HCT116 (cell line): ENCODE data around the gene TEKT5. TPM values are rescaled to one million over a fixed set of nuclear protein-coding genes. Genes with fewer than 3 reads are reported as not detected.

Experiments
- ATAC-seq: fragments of 200-7000 bp; cut with Tn5 transposase; 2 replicates; pipeline ENCODE4 v1.9.1; 2020; ENCODE audit warnings: mild to moderate bottlenecking, moderate library complexity
- BruUV-seq: library from RNA; stranded (reverse); fragments of 400-500 nt; replicated peaks from 2 replicates; lab custom pipeline; 2021; lab: Mats Ljungman, UMichigan
- CTCF ChIA-PET: fragments of 300-600 bp; sonication (Branson Sonifier 250); formaldehyde crosslinking; loops from one replicate; lab custom pipeline; 2021; ENCODE audit warnings: antibody characterized with exemption; lab: Charles Lee
- POLR2A ChIA-PET: fragments of 300-600, 350-600 bp; sonication (Branson Sonifier 250); formaldehyde crosslinking; loops from one replicate; lab custom pipeline; 2021; ENCODE audit warnings: antibody characterized with exemption; lab: Charles Lee
- RAD21 ChIA-PET, 2 experiments: fragments of 300-600 bp; sonication (Branson Sonifier 250); formaldehyde crosslinking; loops; one replicate each; lab custom pipeline; 2023; ENCODE audit warnings: low total read pairs in 2 of 2; ENCODE audit not compliant: uncharacterized antibody in 2 of 2, unreplicated experiment in 2 of 2, low non-redundant PET in 1 of 2; lab: Charles Lee
- DNase-seq: peaks from one replicate; pipeline ENCODE4 v3.0.0-alpha.2; 2010; ENCODE audit warnings: low read depth, low spot score
- H2AFZ ChIP-seq: fragments of 200-600 bp; shearing (Covaris generic), sonication (generic); 2 replicates; pipeline ENCODE4 v1.6.1; 2017; ENCODE audit warnings: low read depth, mixed run types, mixed read lengths, antibody characterized with exemption, low read length; ENCODE audit not compliant: poor library complexity, severe bottlenecking
- H3K27ac ChIP-seq: 2 replicates; pipeline ENCODE4 v1.5.1; 2012; ENCODE audit warnings: low read depth, low read length
- H3K27me3 ChIP-seq: fragments of 200-600 bp; sonication (generic); 2 replicates; pipeline ENCODE4 v1.6.1; 2016; ENCODE audit warnings: mixed run types, low read length, mixed read lengths; ENCODE audit not compliant: insufficient read depth
- H3K36me3 ChIP-seq, 2 experiments: fragments of 200-500 bp in 1 of 2; fragments of 200-600 bp in 1 of 2; sonication (Bioruptor generic) in 1 of 2; sonication (generic) in 1 of 2; 2 replicates each; pipeline versions ENCODE4 v1.5.1 to v1.6.1; 2014 to 2016; ENCODE audit warnings: low read length in 2 of 2, inconsistent platforms in 1 of 2, mixed read lengths in 1 of 2, mixed run types in 1 of 2; ENCODE audit not compliant: insufficient read depth in 2 of 2, control insufficient read depth in 1 of 2
- H3K4me1 ChIP-seq, 2 experiments: fragments of 200-600 bp in 1 of 2; sonication (generic) in 1 of 2; 2 replicates each; pipeline versions ENCODE4 v1.5.1 to v1.6.1; 2012 to 2017; ENCODE audit warnings: low read length in 2 of 2, inconsistent platforms in 1 of 2, mild to moderate bottlenecking in 1 of 2, mixed read lengths in 1 of 2, mixed run types in 1 of 2, moderate library complexity in 1 of 2; ENCODE audit not compliant: insufficient read depth in 2 of 2, control insufficient read depth in 1 of 2
- H3K4me2 ChIP-seq: fragments of 200-600 bp; sonication (generic); 2 replicates; pipeline ENCODE4 v1.6.1; 2017; ENCODE audit warnings: mixed run types, low read length, mixed read lengths
- H3K4me3 ChIP-seq, 2 experiments: fragments of 200-600 bp in 1 of 2; sonication (generic) in 1 of 2; replicated peaks in 1 of 2; 2 replicates each; pipeline ENCODE4 v1.5.1; 2011 to 2016; ENCODE audit warnings: low read length in 2 of 2, control low read depth in 1 of 2, low read depth in 1 of 2, mild to moderate bottlenecking in 1 of 2, mixed read lengths in 1 of 2, mixed run types in 1 of 2
- H3K79me2 ChIP-seq: fragments of 200-600 bp; sonication (generic); 2 replicates; pipeline ENCODE4 v1.6.1; 2017; ENCODE audit warnings: mild to moderate bottlenecking, mixed run types, low read length, moderate library complexity, mixed read lengths; ENCODE audit not compliant: insufficient read depth
- H3K9ac ChIP-seq: fragments of 200-600 bp; sonication (generic); 2 replicates; pipeline ENCODE4 v1.6.1; 2016; ENCODE audit warnings: low read length, mixed read lengths
- H3K9me2 ChIP-seq: fragments of 200-600 bp; sonication (generic), shearing (Covaris generic); 2 replicates; pipeline ENCODE4 v1.6.1; 2017; ENCODE audit warnings: mixed run types, mild to moderate bottlenecking, moderate library complexity; ENCODE audit not compliant: insufficient read depth
- H3K9me3 ChIP-seq, 2 experiments: fragments of 200-500 bp in 1 of 2; fragments of 200-600 bp in 1 of 2; sonication (Bioruptor generic) in 1 of 2; sonication (generic) in 1 of 2; 2 replicates each; pipeline ENCODE4 v1.6.1; 2014 to 2017; ENCODE audit warnings: low read length in 2 of 2, mixed read lengths in 2 of 2, inconsistent platforms in 1 of 2, low read depth in 1 of 2, mild to moderate bottlenecking in 1 of 2, mixed run types in 1 of 2, moderate library complexity in 1 of 2; ENCODE audit not compliant: control insufficient read depth in 1 of 2, insufficient read depth in 1 of 2
- H4K20me1 ChIP-seq: fragments of 200-600 bp; sonication (generic), shearing (Covaris generic); 2 replicates; pipeline ENCODE4 v1.6.1; 2017; ENCODE audit warnings: mixed run types, mild to moderate bottlenecking, moderate library complexity; ENCODE audit not compliant: insufficient read depth
- ATF3 ChIP-seq: IDR thresholded peaks from 2 replicates; pipeline ENCODE4 v1.6.1; 2012
- CEBPB ChIP-seq: IDR thresholded peaks from 2 replicates; pipeline ENCODE4 v1.6.1; 2012; ENCODE audit warnings: low read depth
- CTCF ChIP-seq, 3 experiments: fragments of 200-600 bp in 1 of 3; sonication (generic) in 1 of 3; IDR thresholded peaks in 2 of 3; conservative IDR thresholded peaks in 1 of 3; 2 replicates each; pipeline ENCODE4 v1.5.1; 2012 to 2017; ENCODE audit warnings: low read depth in 2 of 3, low read length in 2 of 3, antibody characterized with exemption in 1 of 3, borderline replicate concordance in 1 of 3, control low read depth in 1 of 3, mild to moderate bottlenecking in 1 of 3, mixed read lengths in 1 of 3, mixed run types in 1 of 3, moderate library complexity in 1 of 3; ENCODE audit not compliant: insufficient read depth in 1 of 3
- EZH2 ChIP-seq: fragments of 200-600 bp; sonication (generic); IDR thresholded peaks from 2 replicates; pipeline ENCODE4 v1.6.1; 2017; ENCODE audit warnings: antibody characterized with exemption, mixed run types
- POLR2AphosphoS5 ChIP-seq: IDR thresholded peaks from 2 replicates; pipeline ENCODE4 v1.6.1; 2011; ENCODE audit warnings: mild to moderate bottlenecking, low read depth, low read length, moderate library complexity
- SRF ChIP-seq: IDR thresholded peaks from 2 replicates; pipeline ENCODE4 v1.6.1; 2012; ENCODE audit warnings: low read depth
- YY1 ChIP-seq: IDR thresholded peaks from 2 replicates; pipeline ENCODE4 v1.6.1; 2011; ENCODE audit warnings: low read length, low read depth, moderate library complexity, mild to moderate bottlenecking; ENCODE audit not compliant: insufficient replicate concordance; ENCODE audit errors: extremely low read depth
- ZBTB33 ChIP-seq: IDR thresholded peaks from 2 replicates; pipeline ENCODE4 v1.6.1; 2011; ENCODE audit warnings: mild to moderate bottlenecking, low read length, moderate library complexity; ENCODE audit not compliant: insufficient replicate concordance; ENCODE audit errors: extremely low read depth
- ZFX ChIP-seq: fragments of 450-650 bp; IDR thresholded peaks from 2 replicates; pipeline ENCODE4 v1.6.1; 2017
- intact Hi-C: fragments of 100-400 bp; cut with micrococcal nuclease; formaldehyde crosslinking; loops from 2 replicates; pipeline ENCODE4 v1.10.0; 2022
- total RNA-seq: library from RNA; stranded (reverse); gene quantifications from one replicate; pipeline ENCODE4 v1.2.1, GENCODE V29; 2021; ENCODE audit not compliant: unreplicated experiment

Gene TEKT5
- total RNA-seq, 1 experiment from 2014 or later = 0.37 TPM

GRCh38 chr16:10692470-10692869 lies 2.3 kb downstream of the TEKT5 start:
- no peak overlapping the region for H3K9ac ChIP-seq
- H4K20me1 ChIP-seq = no peaks in the 10 kb centered on the region
- no peak overlapping the region for H3K4me2 ChIP-seq
- intact Hi-C loops = no loop called here
- TF ChIP-seq SRF = no peak
- TF ChIP-seq CTCF (IDR thresholded peaks at IDR 0.05 in 2 of 3, conservative IDR thresholded peaks at IDR 0.05 in 1 of 3; ENCODE audit: borderline replicate concordance in 1 of 3, insufficient read depth in 1 of 3, low read depth in 2 of 3, low read length in 2 of 3) = no peak
- no peak for TF ChIP-seq ZFX
- TF ChIP-seq EZH2 = no peak
- TF ChIP-seq YY1 = no peak
- no peak for TF ChIP-seq ZBTB33
- TF ChIP-seq CEBPB = no peak
- no peak for TF ChIP-seq POLR2AphosphoS5
- TF ChIP-seq ATF3 = no peak
- no peak for DNase-seq
- no peaks in the 10 kb centered on the region for H3K36me3 ChIP-seq
- H3K9me3 ChIP-seq = no peaks in the 10 kb centered on the region
- no peak overlapping the region for H3K27ac ChIP-seq
- no TSS peak for BruUV-seq
- no peaks in the 10 kb centered on the region for H3K79me2 ChIP-seq
- ChIA-PET CTCF (no interaction called here), POLR2A (no interaction called here), RAD21 (no interaction called here)
- ATAC-seq = no peak
- H3K27me3 ChIP-seq = no peaks in the 10 kb centered on the region
- no peaks in the 10 kb centered on the region for H3K4me1 ChIP-seq
- H2AFZ ChIP-seq = no peak overlapping the region
- no peak overlapping the region for H3K4me3 ChIP-seq
- H3K9me2 ChIP-seq = no peaks in the 10 kb centered on the region
